ENCODE measurements around the gene CCDC191.

DNA sequence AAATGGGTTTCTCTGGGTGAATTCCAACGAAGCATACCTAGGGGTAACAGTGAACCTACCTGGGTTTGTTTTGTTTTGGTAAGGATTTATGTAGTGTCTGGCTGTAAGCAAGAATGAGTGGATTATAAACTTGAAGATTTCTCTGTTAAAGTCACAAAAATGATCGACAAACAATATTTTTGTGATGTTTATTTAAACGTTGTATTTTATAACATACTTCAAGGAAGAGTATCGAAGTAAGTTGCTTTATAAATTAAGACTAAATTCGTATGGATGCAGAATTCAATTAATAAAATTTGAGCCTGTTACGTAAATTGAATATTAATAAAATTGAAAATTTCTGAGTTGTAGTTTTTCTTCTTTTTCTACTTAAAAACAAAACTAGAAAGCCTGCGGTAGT is 109.5 kb downstream of the CCDC191 start:
- no peak for TF ChIP-seq POLR2A (IDR thresholded peaks at IDR 0.05)
- TF ChIP-seq, protein P1, sequence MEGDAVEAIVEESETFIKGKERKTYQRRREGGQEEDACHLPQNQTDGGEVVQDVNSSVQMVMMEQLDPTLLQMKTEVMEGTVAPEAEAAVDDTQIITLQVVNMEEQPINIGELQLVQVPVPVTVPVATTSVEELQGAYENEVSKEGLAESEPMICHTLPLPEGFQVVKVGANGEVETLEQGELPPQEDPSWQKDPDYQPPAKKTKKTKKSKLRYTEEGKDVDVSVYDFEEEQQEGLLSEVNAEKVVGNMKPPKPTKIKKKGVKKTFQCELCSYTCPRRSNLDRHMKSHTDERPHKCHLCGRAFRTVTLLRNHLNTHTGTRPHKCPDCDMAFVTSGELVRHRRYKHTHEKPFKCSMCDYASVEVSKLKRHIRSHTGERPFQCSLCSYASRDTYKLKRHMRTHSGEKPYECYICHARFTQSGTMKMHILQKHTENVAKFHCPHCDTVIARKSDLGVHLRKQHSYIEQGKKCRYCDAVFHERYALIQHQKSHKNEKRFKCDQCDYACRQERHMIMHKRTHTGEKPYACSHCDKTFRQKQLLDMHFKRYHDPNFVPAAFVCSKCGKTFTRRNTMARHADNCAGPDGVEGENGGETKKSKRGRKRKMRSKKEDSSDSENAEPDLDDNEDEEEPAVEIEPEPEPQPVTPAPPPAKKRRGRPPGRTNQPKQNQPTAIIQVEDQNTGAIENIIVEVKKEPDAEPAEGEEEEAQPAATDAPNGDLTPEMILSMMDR (IDR thresholded peaks at IDR 0.05): no peak

Data from esophagus squamous epithelium (tissue), 4 donors.